OCI-LY7 (cell line): Measurements from ENCODE around the gene ABCF1.

Experiments used
- CTCF ChIP-seq: fragments of 200-600 bp; sonication (generic); conservative IDR thresholded peaks from 2 replicates; pipeline ENCODE4 v1.5.1; 2014; ENCODE audit warnings: mild to moderate bottlenecking, antibody characterized with exemption, low read length, moderate library complexity, mixed read lengths
- EZH2phosphoT487 ChIP-seq: fragments of 200-600 bp; sonication (generic); IDR thresholded peaks from 2 replicates; pipeline ENCODE4 v1.6.1; 2018; ENCODE audit warnings: low read depth, borderline replicate concordance, mild to moderate bottlenecking, mixed run types, antibody characterized with exemption, low read length, moderate library complexity, mixed read lengths

DNA sequence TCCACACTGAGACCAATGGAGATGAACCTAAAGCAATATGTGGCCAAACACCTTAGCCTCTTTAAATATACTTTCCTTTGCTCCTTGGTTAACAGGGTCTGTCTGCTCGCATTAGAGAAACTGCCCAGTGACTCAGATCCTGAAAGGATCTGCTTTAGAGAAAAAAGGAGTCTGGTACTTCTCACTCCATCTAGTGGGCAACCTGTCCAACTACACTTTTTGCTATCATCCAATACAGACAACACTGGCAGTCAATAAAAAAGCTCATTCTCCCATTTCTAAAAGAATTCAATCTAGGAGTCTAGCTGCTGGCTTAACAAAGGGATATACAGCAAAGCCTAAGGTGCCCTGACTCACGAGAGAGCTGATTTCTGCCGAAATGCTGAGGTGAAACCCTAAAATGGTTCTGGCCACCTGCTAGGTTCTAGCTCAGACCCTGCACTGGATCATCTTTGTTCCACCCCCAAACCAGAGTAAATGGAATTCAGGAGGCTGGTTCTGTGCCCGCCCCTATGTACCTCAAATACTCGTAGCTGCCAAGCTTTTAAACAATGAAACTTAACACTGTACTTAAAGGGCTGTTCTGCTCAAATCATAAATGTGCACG lies 26.5 kb upstream of the ABCF1 start:
- peak; percentile 89 for TF ChIP-seq CTCF
- no peak for TF ChIP-seq EZH2phosphoT487
